Astrocyte (in vitro differentiated cells and primary cell): ENCODE measurements around the gene PSME3. TPM values are rescaled to one million over a fixed set of nuclear protein-coding genes. Genes with fewer than 3 reads are reported as not detected.

ENCODE experiments used
- DNase-seq: peaks from one replicate; pipeline ENCODE4 v3.0.0-alpha.2; 2010; ENCODE audit warnings: low read depth
- FAIRE-seq: peaks from 2 replicates; lab custom pipeline; 2011; peaks lifted over from hg19 to GRCh38; lab: Jason Lieb, UNC
- H2AFZ ChIP-seq: 2 replicates; pipeline ENCODE4 v1.6.0; 2012; ENCODE audit warnings: low read depth, low read length, inconsistent platforms
- H3K27ac ChIP-seq: 2 replicates; pipeline ENCODE4 v1.5.1; 2011; ENCODE audit warnings: low read depth, low read length, inconsistent platforms
- H3K27me3 ChIP-seq: 2 replicates; pipeline ENCODE4 v1.6.0; 2011; ENCODE audit warnings: low read length, inconsistent platforms; ENCODE audit not compliant: insufficient read depth
- H3K36me3 ChIP-seq: 2 replicates; pipeline ENCODE4 v1.5.1; 2011; ENCODE audit warnings: low read length, inconsistent platforms; ENCODE audit not compliant: insufficient read depth
- H3K4me1 ChIP-seq: 2 replicates; pipeline ENCODE4 v1.5.1; 2011; ENCODE audit warnings: low read length, inconsistent platforms; ENCODE audit not compliant: insufficient read depth
- H3K4me2 ChIP-seq: 2 replicates; pipeline ENCODE4 v1.6.0; 2012; ENCODE audit warnings: low read length, inconsistent platforms
- H3K4me3 ChIP-seq: 2 replicates; pipeline ENCODE4 v1.5.1; 2011; ENCODE audit warnings: low read depth, mild to moderate bottlenecking, low read length, inconsistent platforms; ENCODE audit not compliant: insufficient read depth
- H3K79me2 ChIP-seq: 2 replicates; pipeline ENCODE4 v1.6.0; 2012; ENCODE audit warnings: mild to moderate bottlenecking, low read length, inconsistent platforms; ENCODE audit not compliant: insufficient read depth
- H3K9ac ChIP-seq: 2 replicates; pipeline ENCODE4 v1.6.0; 2012; ENCODE audit warnings: mild to moderate bottlenecking, low read length, inconsistent platforms
- H3K9me3 ChIP-seq: 2 replicates; pipeline ENCODE4 v1.5.1; 2012; ENCODE audit warnings: low read depth, mild to moderate bottlenecking, low read length, inconsistent platforms; ENCODE audit not compliant: insufficient read depth
- H4K20me1 ChIP-seq: 2 replicates; pipeline ENCODE4 v1.6.0; 2012; ENCODE audit warnings: low read length, inconsistent platforms; ENCODE audit not compliant: insufficient read depth
- H3K27ac Mint-ChIP-seq: one replicate; pipeline ENCODE4 v1.8.0; 2021; ENCODE audit warnings: mild to moderate bottlenecking, mixed read lengths; ENCODE audit not compliant: unreplicated experiment
- H3K27me3 Mint-ChIP-seq: one replicate; pipeline ENCODE4 v1.8.0; 2021; ENCODE audit warnings: low read depth, mixed read lengths; ENCODE audit not compliant: unreplicated experiment
- H3K36me3 Mint-ChIP-seq: one replicate; pipeline ENCODE4 v1.8.0; 2021; ENCODE audit warnings: low read depth, mixed read lengths; ENCODE audit not compliant: unreplicated experiment
- H3K4me1 Mint-ChIP-seq: one replicate; pipeline ENCODE4 v1.8.0; 2021; ENCODE audit warnings: low read depth, mixed read lengths; ENCODE audit not compliant: unreplicated experiment
- H3K4me3 Mint-ChIP-seq: one replicate; pipeline ENCODE4 v1.8.0; 2021; ENCODE audit warnings: mild to moderate bottlenecking, moderate library complexity, mixed read lengths; ENCODE audit not compliant: unreplicated experiment
- H3K9me3 Mint-ChIP-seq: one replicate; pipeline ENCODE4 v1.8.0; 2021; ENCODE audit warnings: mild to moderate bottlenecking, mixed read lengths; ENCODE audit not compliant: unreplicated experiment
- CTCF ChIP-seq: IDR thresholded peaks from 2 replicates; pipeline ENCODE4 v1.5.1; 2011; ENCODE audit warnings: low read depth, mild to moderate bottlenecking, inconsistent platforms, low read length, moderate library complexity; ENCODE audit not compliant: insufficient read depth
- EZH2 ChIP-seq: IDR thresholded peaks from 2 replicates; pipeline ENCODE4 v1.6.1; 2012; ENCODE audit warnings: mild to moderate bottlenecking, low read length, inconsistent platforms; ENCODE audit not compliant: insufficient read depth
- total RNA-seq: library from RNA; stranded (reverse); gene quantifications from 2 replicates; pipeline ENCODE4 v1.2.1, GENCODE V29; 2021

Gene PSME3
- total RNA-seq, 1 donor from 2014 or later = 152 TPM

GRCh38 chr17:42791948-42792347, 41.2 kb upstream of the PSME3 start:
- Histone ChIP-seq H3K9ac (no peak overlapping the region), H3K36me3 (peaks cover 19% of the 10 kb centered on the region), H3K4me3 (no peak overlapping the region), H2AFZ (no peak overlapping the region), H3K4me2 (no peak overlapping the region), H3K79me2 (no peaks in the 10 kb centered on the region), H3K27me3 (no peaks in the 10 kb centered on the region), H4K20me1 (peaks cover 22% of the 10 kb centered on the region), H3K9me3 (no peaks in the 10 kb centered on the region), H3K27ac (no peak overlapping the region), H3K4me1 (no peaks in the 10 kb centered on the region)
- Mint-ChIP-seq H3K4me3 (no peak overlapping the region), H3K27ac (no peak overlapping the region), H3K9me3 (no peaks in the 10 kb centered on the region), H3K4me1 (peaks cover 3% of the 10 kb centered on the region), H3K27me3 (no peaks in the 10 kb centered on the region), H3K36me3 (peaks cover 26% of the 10 kb centered on the region)
- TF ChIP-seq EZH2 = no peak
- TF ChIP-seq CTCF = no peak
- FAIRE-seq (no peak), DNase-seq (no peak)

GRCh38 chr17:42792545-42792944, 40.7 kb upstream of the PSME3 start:
- Histone ChIP-seq H3K36me3 (peaks cover 18% of the 10 kb centered on the region), H2AFZ (no peak overlapping the region), H3K4me3 (no peak overlapping the region), H3K4me2 (no peak overlapping the region), H4K20me1 (peaks cover 16% of the 10 kb centered on the region), H3K27ac (no peak overlapping the region), H3K27me3 (no peaks in the 10 kb centered on the region), H3K79me2 (peaks cover 5% of the 10 kb centered on the region), H3K9me3 (no peaks in the 10 kb centered on the region), H3K9ac (no peak overlapping the region), H3K4me1 (peaks cover 2% of the 10 kb centered on the region)
- no peak for DNase-seq
- no peaks in the 10 kb centered on the region for H3K27me3 Mint-ChIP-seq
- H3K9me3 Mint-ChIP-seq = no peaks in the 10 kb centered on the region
- FAIRE-seq = no peak
- no peak overlapping the region for H3K4me3 Mint-ChIP-seq
- H3K27ac Mint-ChIP-seq = no peak overlapping the region
- H3K36me3 Mint-ChIP-seq = peaks cover 25% of the 10 kb centered on the region
- TF ChIP-seq CTCF (no peak), EZH2 (no peak)
- H3K4me1 Mint-ChIP-seq = peaks cover 8% of the 10 kb centered on the region

- Histone ChIP-seq H3K79me2 (peaks cover 14% of the 10 kb centered on the region), H3K4me1 (peaks cover 10% of the 10 kb centered on the region), H4K20me1 (no peaks in the 10 kb centered on the region), H3K27ac (no peak overlapping the region), H3K4me3 (no peak overlapping the region), H3K4me2 (no peak overlapping the region), H3K27me3 (no peaks in the 10 kb centered on the region), H3K36me3 (peaks cover 7% of the 10 kb centered on the region), H2AFZ (no peak overlapping the region), H3K9ac (no peak overlapping the region), H3K9me3 (no peaks in the 10 kb centered on the region)
- H3K36me3 Mint-ChIP-seq = peaks cover 20% of the 10 kb centered on the region
- H3K27ac Mint-ChIP-seq = no peak overlapping the region
- DNase-seq (no peak), FAIRE-seq (no peak)
- no peak overlapping the region for H3K4me3 Mint-ChIP-seq
- H3K27me3 Mint-ChIP-seq = no peaks in the 10 kb centered on the region
- no peak for TF ChIP-seq CTCF
- TF ChIP-seq EZH2 = no peak
- no peaks in the 10 kb centered on the region for H3K9me3 Mint-ChIP-seq
- H3K4me1 Mint-ChIP-seq = peaks cover 7% of the 10 kb centered on the region
Observed at GRCh38 chr17:42795061-42795460, 38.1 kb upstream of the PSME3 start.
